Brain microvascular endothelial cell (primary cell): ENCODE results near the gene DENND2A.

Experiments
- DNase-seq: peaks from one replicate; pipeline ENCODE4 v3.0.0-alpha.2; 2020
- H3K27ac ChIP-seq: fragments of 250-450 bp; sonication (Bioruptor Pico); 2 replicates; pipeline ENCODE4 v1.5.1; 2020; ENCODE audit warnings: mild to moderate bottlenecking, moderate library complexity
- H3K27me3 ChIP-seq: fragments of 250-450 bp; sonication (Bioruptor Pico); replicated peaks from 2 replicates; pipeline ENCODE4 v1.5.1; 2020; ENCODE audit warnings: mild to moderate bottlenecking
- H3K36me3 ChIP-seq: fragments of 250-450 bp; sonication (Bioruptor Pico); replicated peaks from 2 replicates; pipeline ENCODE4 v1.5.1; 2020; ENCODE audit warnings: mild to moderate bottlenecking
- H3K4me3 ChIP-seq: 2 replicates; pipeline ENCODE4 v1.5.1; 2011; ENCODE audit warnings: low read depth, mild to moderate bottlenecking, control low read depth, low read length, moderate library complexity
- in situ Hi-C: cut with HindIII; loops from 2 replicates; pipeline ENCODE4 v1.10.0; 2017; ENCODE audit warnings: low sequenced_read_pairs, low pct_ligation_motif_present
- TF ChIP-seq, protein P1 (sequence below): IDR thresholded peaks from 2 replicates; pipeline ENCODE4 v1.5.1; 2011; ENCODE audit warnings: low read depth, mild to moderate bottlenecking, moderate library complexity, low read length, control low read depth, inconsistent platforms; ENCODE audit errors: missing control alignments

Gene DENND2A

DNA sequence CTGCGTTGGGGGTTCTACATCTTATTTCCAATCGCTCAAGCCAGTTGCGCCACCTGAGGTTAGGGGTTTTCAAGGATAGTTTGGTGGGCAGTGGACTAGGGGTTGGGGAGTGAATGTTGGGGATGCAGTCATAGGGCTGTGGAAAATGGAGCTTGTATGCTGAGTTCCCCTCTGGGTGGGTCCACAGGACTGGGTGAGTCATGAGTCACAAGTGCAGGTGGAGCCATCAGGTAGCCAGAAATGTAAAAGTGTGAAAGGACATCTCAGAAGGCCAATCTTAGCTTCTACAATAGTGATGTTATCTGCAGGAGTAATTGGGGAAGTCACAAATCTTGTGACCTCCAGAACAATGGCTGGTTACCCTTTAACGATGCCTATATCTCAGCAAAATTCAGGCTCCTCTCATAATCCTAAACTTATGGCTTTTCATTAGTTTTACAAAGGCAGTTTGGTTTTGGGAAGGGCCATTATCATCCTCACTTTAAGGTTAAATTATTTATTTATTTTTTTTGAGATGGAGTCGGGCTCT, 143.3 kb downstream of the DENND2A start:
- no peak for DNase-seq
- in situ Hi-C loops = no loop called here
- TF ChIP-seq, protein P1, sequence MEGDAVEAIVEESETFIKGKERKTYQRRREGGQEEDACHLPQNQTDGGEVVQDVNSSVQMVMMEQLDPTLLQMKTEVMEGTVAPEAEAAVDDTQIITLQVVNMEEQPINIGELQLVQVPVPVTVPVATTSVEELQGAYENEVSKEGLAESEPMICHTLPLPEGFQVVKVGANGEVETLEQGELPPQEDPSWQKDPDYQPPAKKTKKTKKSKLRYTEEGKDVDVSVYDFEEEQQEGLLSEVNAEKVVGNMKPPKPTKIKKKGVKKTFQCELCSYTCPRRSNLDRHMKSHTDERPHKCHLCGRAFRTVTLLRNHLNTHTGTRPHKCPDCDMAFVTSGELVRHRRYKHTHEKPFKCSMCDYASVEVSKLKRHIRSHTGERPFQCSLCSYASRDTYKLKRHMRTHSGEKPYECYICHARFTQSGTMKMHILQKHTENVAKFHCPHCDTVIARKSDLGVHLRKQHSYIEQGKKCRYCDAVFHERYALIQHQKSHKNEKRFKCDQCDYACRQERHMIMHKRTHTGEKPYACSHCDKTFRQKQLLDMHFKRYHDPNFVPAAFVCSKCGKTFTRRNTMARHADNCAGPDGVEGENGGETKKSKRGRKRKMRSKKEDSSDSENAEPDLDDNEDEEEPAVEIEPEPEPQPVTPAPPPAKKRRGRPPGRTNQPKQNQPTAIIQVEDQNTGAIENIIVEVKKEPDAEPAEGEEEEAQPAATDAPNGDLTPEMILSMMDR = no peak
- H3K36me3 ChIP-seq = no peaks in the 10 kb centered on the region
- H3K4me3 ChIP-seq = no peak overlapping the region
- H3K27ac ChIP-seq = no peak overlapping the region
- no peaks in the 10 kb centered on the region for H3K27me3 ChIP-seq

GRCh38 chr7:140495514-140496097, 145.0 kb downstream of the DENND2A start:
- TF ChIP-seq, protein P1 = no peak
- in situ Hi-C loops = no loop called here
- Histone ChIP-seq H3K27me3 (no peaks in the 10 kb centered on the region), H3K27ac (no peak overlapping the region), H3K36me3 (no peaks in the 10 kb centered on the region), H3K4me3 (no peak overlapping the region)
- DNase-seq = no peak

GRCh38 chr7:140494867-140495266, 145.7 kb downstream of the DENND2A start:
- TF ChIP-seq, protein P1 = no peak
- Histone ChIP-seq H3K27ac (no peak overlapping the region), H3K27me3 (no peaks in the 10 kb centered on the region), H3K36me3 (no peaks in the 10 kb centered on the region), H3K4me3 (no peak overlapping the region)
- in situ Hi-C loops = no loop called here
- no peak for DNase-seq

- Histone ChIP-seq H3K27me3 (no peaks in the 10 kb centered on the region), H3K36me3 (no peaks in the 10 kb centered on the region), H3K4me3 (no peak overlapping the region), H3K27ac (no peak overlapping the region)
- TF ChIP-seq, protein P1 = no peak
- no peak for DNase-seq
- in situ Hi-C loops = no loop called here
These were observed 151.6 kb downstream of the DENND2A start for GRCh38 chr7:140489026-140489359.

DNA sequence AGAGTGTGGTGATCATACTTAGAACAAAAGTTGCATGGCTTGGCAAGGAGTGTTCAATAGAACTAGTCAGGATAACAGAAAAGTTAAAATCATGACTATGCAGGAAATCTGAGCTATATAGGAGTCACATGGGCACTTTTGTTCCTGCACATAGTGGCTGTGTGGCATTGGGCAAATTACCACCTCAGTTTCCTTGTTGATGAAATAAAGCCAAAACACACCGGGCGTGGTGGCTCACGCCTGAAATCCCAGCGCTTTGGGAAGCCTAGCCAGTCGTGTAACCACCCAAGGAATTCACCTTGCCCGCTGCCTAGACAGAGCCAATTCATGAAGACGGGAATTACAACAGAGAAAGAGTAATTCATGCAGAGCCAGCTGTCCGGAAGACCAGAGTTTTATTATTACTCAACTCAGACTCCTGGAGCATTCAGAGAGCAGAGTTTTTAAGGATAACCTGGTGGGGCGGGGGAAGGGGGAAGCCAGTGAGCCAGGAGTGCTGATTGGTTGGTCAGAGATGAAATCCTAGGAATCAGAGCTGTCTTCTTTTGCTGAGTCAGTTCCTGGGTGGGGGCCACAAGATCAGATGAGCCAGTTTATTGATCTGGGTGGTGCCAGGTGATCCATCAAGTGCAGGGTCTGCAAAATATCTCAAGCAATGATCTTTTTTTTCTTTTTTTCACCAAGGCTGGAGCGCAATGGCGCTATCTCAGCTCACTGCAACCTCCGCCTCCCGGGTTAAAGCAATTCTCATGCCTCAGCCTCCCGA, 154.9 kb downstream of the DENND2A start:
- TF ChIP-seq, protein P1 = no peak
- H3K4me3 ChIP-seq = no peak overlapping the region
- in situ Hi-C loops = no loop called here
- DNase-seq = no peak
- H3K27me3 ChIP-seq = no peaks in the 10 kb centered on the region
- no peaks in the 10 kb centered on the region for H3K36me3 ChIP-seq
- no peak overlapping the region for H3K27ac ChIP-seq
